SK-N-SH (cell line): ENCODE measurements around the gene PAPPA2. TPM values are rescaled to one million over a fixed set of nuclear protein-coding genes. Genes with fewer than 3 reads are reported as not detected.

Experiments used
- CTCF ChIA-PET: fragments of 300-600, 350-600 bp; formaldehyde crosslinking; extraction: SDS; loops from one replicate; lab custom pipeline; 2021; lab: Yijun Ruan, JAX
- POLR2A ChIA-PET: fragments of 350-600 bp; sonication (Branson Sonifier 250); formaldehyde crosslinking; extraction: SDS; loops from one replicate; lab custom pipeline; 2020; ENCODE audit warnings: antibody characterized with exemption, inconsistent platforms; lab: Yijun Ruan, JAX
- DNase-seq: peaks from one replicate; pipeline ENCODE4 v3.0.0; 2012
- H2AFZ ChIP-seq: fragments of 200-600 bp; sonication (generic); 2 replicates; pipeline ENCODE4 v1.8.1; 2016; ENCODE audit warnings: antibody characterized with exemption, mild to moderate bottlenecking, low read depth
- H3F3A ChIP-seq: fragments of 200-600 bp; sonication (generic); replicated peaks from 2 replicates; pipeline ENCODE3; 2016; ENCODE audit warnings: antibody characterized with exemption, mild to moderate bottlenecking; ENCODE audit not compliant: insufficient read depth
- H3K27ac ChIP-seq, 2 experiments: fragments of 200-500 bp in 1 of 2; fragments of 200-600 bp in 1 of 2; sonication (Bioruptor generic) in 1 of 2; sonication (generic), shearing (Covaris generic) in 1 of 2; 2 replicates each; pipeline versions ENCODE4 v1.5.1 to v1.6.1; 2014 to 2016; ENCODE audit warnings: low read depth in 2 of 2, inconsistent platforms in 1 of 2, low read length in 1 of 2, mild to moderate bottlenecking in 1 of 2, mixed read lengths in 1 of 2
- H3K27me3 ChIP-seq: fragments of 200-600 bp; sonication (generic), shearing (Covaris generic); 2 replicates; pipeline ENCODE4 v1.6.1; 2016; ENCODE audit warnings: mixed run types; ENCODE audit not compliant: insufficient read depth
- H3K36me3 ChIP-seq, 2 experiments: fragments of 200-500 bp in 1 of 2; fragments of 200-600 bp in 1 of 2; sonication (Bioruptor generic) in 1 of 2; sonication (generic) in 1 of 2; replicated peaks in 1 of 2; 2 replicates each; pipeline versions ENCODE3 to v1.5.1; 2014 to 2016; ENCODE audit warnings: low read length in 1 of 2, mild to moderate bottlenecking in 1 of 2; ENCODE audit not compliant: insufficient read depth in 2 of 2, control insufficient read depth in 1 of 2
- H3K4me1 ChIP-seq, 2 experiments: fragments of 200-500 bp in 1 of 2; fragments of 200-600 bp in 1 of 2; sonication (Bioruptor generic) in 1 of 2; sonication (generic), shearing (Covaris generic) in 1 of 2; 2 replicates each; pipeline versions ENCODE4 v1.5.1 to v1.6.1; 2014 to 2016; ENCODE audit warnings: low read depth in 1 of 2, low read length in 1 of 2, mixed run types in 1 of 2; ENCODE audit not compliant: insufficient read depth in 2 of 2, control insufficient read depth in 1 of 2
- H3K4me2 ChIP-seq: fragments of 200-600 bp; sonication (generic), shearing (Covaris generic); 2 replicates; pipeline ENCODE4 v1.6.1; 2017; ENCODE audit warnings: mixed run types
- H3K4me3 ChIP-seq, 2 experiments: fragments of 200-500 bp in 1 of 2; fragments of 200-600 bp in 1 of 2; sonication (Bioruptor generic) in 1 of 2; sonication (generic), shearing (Covaris generic) in 1 of 2; 2 replicates each; pipeline versions ENCODE4 v1.5.1 to v1.8.1; 2014 to 2016; ENCODE audit warnings: low read depth in 2 of 2, inconsistent platforms in 1 of 2, low read length in 1 of 2, mild to moderate bottlenecking in 1 of 2, mixed read lengths in 1 of 2, moderate library complexity in 1 of 2
- H3K79me2 ChIP-seq: fragments of 200-600 bp; sonication (generic); 2 replicates; pipeline ENCODE4 v1.8.1; 2017; ENCODE audit warnings: mild to moderate bottlenecking; ENCODE audit not compliant: insufficient read depth
- H3K9ac ChIP-seq: fragments of 200-600 bp; sonication (generic); 2 replicates; pipeline ENCODE4 v1.6.1; 2017; ENCODE audit warnings: mixed run types
- H3K9me2 ChIP-seq: fragments of 200-600 bp; sonication (generic); 2 replicates; pipeline ENCODE4 v1.6.1; 2017; ENCODE audit warnings: mixed run types
- H3K9me3 ChIP-seq: fragments of 200-600 bp; sonication (generic); 2 replicates; pipeline ENCODE4 v1.6.1; 2017; ENCODE audit warnings: mixed run types, mild to moderate bottlenecking, moderate library complexity
- H4K20me1 ChIP-seq: fragments of 200-600 bp; sonication (generic); 2 replicates; pipeline ENCODE4 v1.6.1; 2017; ENCODE audit warnings: mild to moderate bottlenecking, mixed run types; ENCODE audit not compliant: insufficient read depth
- FOXJ3 ChIP-seq: sonication (generic); formaldehyde crosslinking; IDR thresholded peaks from 2 replicates; pipeline ENCODE4 v1.5.1; 2020; ENCODE audit warnings: mild to moderate bottlenecking, missing genetic modification reagents
- GABPA ChIP-seq: IDR thresholded peaks from 2 replicates; pipeline ENCODE4 v1.4.0; 2012; ENCODE audit warnings: low read depth, mild to moderate bottlenecking
- GATA2 ChIP-seq: sonication (generic); formaldehyde crosslinking; IDR thresholded peaks from 2 replicates; pipeline ENCODE4 v1.5.0; 2020; ENCODE audit warnings: mild to moderate bottlenecking, missing genetic modification reagents
- MXI1 ChIP-seq: IDR thresholded peaks from 2 replicates; pipeline ENCODE4 v1.6.1; 2012; ENCODE audit warnings: mild to moderate bottlenecking, low read depth, low read length, improper control_type of control experiment
- NFIC ChIP-seq: IDR thresholded peaks from 2 replicates; pipeline ENCODE4 v1.4.0; 2012; ENCODE audit warnings: borderline replicate concordance
- NRF1 ChIP-seq: IDR thresholded peaks from 2 replicates; pipeline ENCODE4 v1.6.1; 2012; ENCODE audit warnings: low read depth, mild to moderate bottlenecking, low read length
- PBX3 ChIP-seq: IDR thresholded peaks from 2 replicates; pipeline ENCODE4; 2012
- POLR2AphosphoS5 ChIP-seq: IDR thresholded peaks from 2 replicates; pipeline ENCODE4 v1.6.1; 2012; ENCODE audit warnings: low read depth, low read length
- RAD21 ChIP-seq: IDR thresholded peaks from 2 replicates; pipeline ENCODE4 v1.6.1; 2012; ENCODE audit warnings: mild to moderate bottlenecking, low read length
- RCOR1 ChIP-seq: fragments of 150-350 bp; IDR thresholded peaks from 2 replicates; pipeline ENCODE4 v1.6.1; 2017; ENCODE audit warnings: antibody characterized with exemption, low read length
- REST ChIP-seq: IDR thresholded peaks from 2 replicates; pipeline ENCODE4 v1.6.1; 2012; ENCODE audit warnings: mild to moderate bottlenecking, low read depth, low read length, moderate library complexity
- RFX5 ChIP-seq: IDR thresholded peaks from 2 replicates; pipeline ENCODE4 v1.6.1; 2012; ENCODE audit warnings: mild to moderate bottlenecking, improper control_type of control experiment, low read length
- RXRA ChIP-seq: IDR thresholded peaks from 2 replicates; pipeline ENCODE4 v1.4.0; 2012; ENCODE audit warnings: low read depth, mild to moderate bottlenecking, borderline replicate concordance
- SMC3 ChIP-seq: IDR thresholded peaks from 2 replicates; pipeline ENCODE4 v1.6.1; 2012; ENCODE audit warnings: low read depth, low read length, improper control_type of control experiment
- TCF12 ChIP-seq: IDR thresholded peaks from 2 replicates; pipeline ENCODE4 v1.4.0; 2012
- TEAD4 ChIP-seq: IDR thresholded peaks from 2 replicates; pipeline ENCODE4 v1.4.0; 2012; ENCODE audit warnings: mild to moderate bottlenecking, borderline replicate concordance; ENCODE audit not compliant: insufficient read depth
- USF1 ChIP-seq: IDR thresholded peaks from 2 replicates; pipeline ENCODE4 v1.4.0; 2012; ENCODE audit warnings: low read depth, borderline replicate concordance
- USF2 ChIP-seq: fragments of 150-350 bp; IDR thresholded peaks from 2 replicates; pipeline ENCODE4 v1.6.1; 2017; ENCODE audit warnings: antibody characterized with exemption, low read length, low read depth, borderline replicate concordance
- YY1 ChIP-seq: IDR thresholded peaks from 2 replicates; pipeline ENCODE4 v1.4.0; 2012; ENCODE audit warnings: low read depth, mild to moderate bottlenecking
- WGBS: methylation state at CpG from one replicate; pipeline ENCODE4 v1.1.6; 2017; ENCODE audit warnings: low lambda C conversion rate; 5-methylcytosine and 5-hydroxymethylcytosine counted together
- polyA plus RNA-seq, 3 experiments: library from polyadenylated mRNA; depleted of rRNA; stranded (reverse); fragments of >200 nt; gene quantifications; 2 replicates each; pipeline ENCODE4 v1.2.3, GENCODE V29; 2012

The PAPPA2 gene
- polyA plus RNA-seq, 1 of the 3 experiments (the other 2 are of a cell fraction) = 0.02 TPM

- CTCF ChIA-PET = no interaction called here
- Histone ChIP-seq H2AFZ (no peak overlapping the region), H4K20me1 (no peaks in the 10 kb centered on the region), H3K27ac (no peak overlapping the region), H3K4me2 (no peak overlapping the region), H3K36me3 (no peaks in the 10 kb centered on the region), H3K9me3 (no peaks in the 10 kb centered on the region), H3K9ac (no peak overlapping the region), H3F3A (no peaks in the 10 kb centered on the region), H3K4me3 (no peak overlapping the region), H3K79me2 (no peaks in the 10 kb centered on the region), H3K9me2 (no peaks in the 10 kb centered on the region)
- whole genome bisulfite sequencing = 21% methylated on average over 5 of the region's 5 CpGs
- TF ChIP-seq RAD21 (no peak), NRF1 (no peak), FOXJ3 (CRISPR knock-in tag) (no peak), REST (no peak), TEAD4 (no peak), USF2 (no peak), MXI1 (no peak), RCOR1 (no peak), PBX3 (no peak), YY1 (no peak), GABPA (no peak), TCF12 (no peak), GATA2 (CRISPR knock-in tag) (no peak), SMC3 (no peak), RXRA (no peak), NFIC (no peak), POLR2AphosphoS5 (no peak), USF1 (no peak), RFX5 (no peak)
- TF ChIP-seq, all 33 proteins: peak for 0
- H3K4me1 ChIP-seq = no peaks in the 10 kb centered on the region
- no peak for DNase-seq
- POLR2A ChIA-PET = no interaction called here
- H3K27me3 ChIP-seq = no peaks in the 10 kb centered on the region
Observed at GRCh38 chr1:176803042-176803441, 340.1 kb downstream of the PAPPA2 start.
